GDM1 (cell line): ENCODE measurements around the gene HDAC4.
"Not testable (repeated sequence)": the region's sequence is repeated elsewhere in the genome, so short reads cannot be mapped to it uniquely, and the experiment has no call there.

Source experiments
- DNase-seq: peaks from one replicate; lab custom pipeline; 2025; lab: John Stamatoyannopoulos, UW

The HDAC4 gene

GRCh38 chr2:239046822-239047221 lies 354.0 kb downstream of the HDAC4 start:
- DNase-seq = no peak

- DNase-seq = no peak
Observed at GRCh38 chr2:239044336-239044735, 356.5 kb downstream of the HDAC4 start.

GRCh38 chr2:239043326-239043725 lies 357.5 kb downstream of the HDAC4 start:
- no peak for DNase-seq

- DNase-seq = no peak
Observed at GRCh38 chr2:239042551-239043320, 358.1 kb downstream of the HDAC4 start.

GRCh38 chr2:239042046-239042445 lies 358.8 kb downstream of the HDAC4 start:
- no peak for DNase-seq

GRCh38 chr2:239041062-239041461 lies 359.8 kb downstream of the HDAC4 start:
- DNase-seq = no peak

GRCh38 chr2:239040152-239040761 lies 360.6 kb downstream of the HDAC4 start:
- no peak for DNase-seq

GRCh38 chr2:239039479-239039861 lies 361.4 kb downstream of the HDAC4 start:
- no peak for DNase-seq

- no peak for DNase-seq
Observed at GRCh38 chr2:239038773-239039478, 361.9 kb downstream of the HDAC4 start.

- not testable (repeated sequence) for DNase-seq
Observed at GRCh38 chr2:239038284-239038683, 362.5 kb downstream of the HDAC4 start.

GRCh38 chr2:239037559-239037910 lies 363.3 kb downstream of the HDAC4 start:
- no peak for DNase-seq

- no peak for DNase-seq
Observed at GRCh38 chr2:239036819-239037558, 363.8 kb downstream of the HDAC4 start.

GRCh38 chr2:239035997-239036731 lies 364.7 kb downstream of the HDAC4 start:
- DNase-seq = no peak

- no peak for DNase-seq
Observed at GRCh38 chr2:239035361-239035814, 365.4 kb downstream of the HDAC4 start.

GRCh38 chr2:239034561-239035341 lies 366.1 kb downstream of the HDAC4 start:
- DNase-seq = no peak

GRCh38 chr2:239033801-239034560 lies 366.8 kb downstream of the HDAC4 start:
- no peak for DNase-seq

GRCh38 chr2:239029958-239030357 lies 370.9 kb downstream of the HDAC4 start:
- DNase-seq = no peak

- DNase-seq = no peak
Observed at GRCh38 chr2:239028253-239028619, 372.6 kb downstream of the HDAC4 start.

GRCh38 chr2:239027391-239028252 lies 373.2 kb downstream of the HDAC4 start:
- no peak for DNase-seq
